DMS 273 (cell line): ENCODE results near the gene HEMGN.

Source experiments
- DNase-seq: peaks from one replicate; lab custom pipeline; 2025; ENCODE audit not compliant: unreplicated experiment; lab: John Stamatoyannopoulos, UW

The HEMGN gene

GRCh38 chr9:97900738-97901565 lies 37.0 kb downstream of the HEMGN start:
- DNase-seq: peak; percentile 74

- DNase-seq: no peak
Observed at GRCh38 chr9:97900103-97900737, 37.8 kb downstream of the HEMGN start.

DNA sequence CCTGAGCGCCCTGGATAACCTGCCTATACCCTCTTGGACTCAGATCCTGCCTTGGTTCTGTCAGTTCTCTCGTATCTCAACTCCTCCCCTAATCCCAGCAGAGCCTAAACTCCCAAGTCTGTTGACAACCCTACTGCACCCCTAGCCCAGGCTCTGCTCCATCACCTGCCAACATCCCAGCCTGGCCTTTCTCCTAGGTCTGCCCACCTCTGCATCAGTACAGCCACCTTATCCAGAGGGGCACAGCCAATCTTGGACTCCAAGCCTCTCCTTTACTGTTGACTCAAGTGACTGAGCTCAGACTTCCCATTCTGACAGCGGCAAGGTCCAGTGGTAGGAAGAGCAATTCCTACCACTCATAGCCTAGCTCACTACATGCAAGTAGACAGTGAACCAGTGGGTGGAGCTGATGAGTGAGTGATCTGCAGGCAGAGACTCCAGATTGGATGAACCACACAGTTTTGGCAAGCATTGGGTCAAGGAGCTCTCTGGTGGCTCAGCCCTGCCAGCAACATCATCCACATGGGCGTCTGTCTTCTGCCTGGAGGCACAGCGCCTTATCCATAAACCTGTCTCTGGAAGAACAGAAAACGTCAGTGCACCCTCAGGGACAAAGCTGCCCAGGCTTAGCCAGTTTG lies 42.2 kb downstream of the HEMGN start:
- DNase-seq: peak; percentile 53

DNA sequence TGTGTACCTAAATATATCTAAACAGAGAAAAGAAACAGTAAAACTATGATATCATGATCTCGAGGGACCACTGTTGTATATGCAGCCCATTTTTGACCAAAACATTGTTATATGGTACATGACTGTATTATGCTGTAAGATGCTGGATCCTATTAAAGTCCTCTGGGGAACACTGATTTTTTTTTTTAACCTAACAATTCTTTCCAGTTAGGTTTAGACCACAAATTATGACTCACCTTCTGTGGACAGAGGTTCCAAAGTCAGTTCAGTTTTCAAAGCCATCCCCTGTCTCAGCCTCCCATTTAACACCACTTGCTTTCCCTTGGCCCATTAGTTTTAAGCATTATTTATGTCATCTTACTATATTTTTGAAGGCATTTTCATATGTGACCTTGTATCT lies 42.8 kb downstream of the HEMGN start:
- DNase-seq: no peak

DNA sequence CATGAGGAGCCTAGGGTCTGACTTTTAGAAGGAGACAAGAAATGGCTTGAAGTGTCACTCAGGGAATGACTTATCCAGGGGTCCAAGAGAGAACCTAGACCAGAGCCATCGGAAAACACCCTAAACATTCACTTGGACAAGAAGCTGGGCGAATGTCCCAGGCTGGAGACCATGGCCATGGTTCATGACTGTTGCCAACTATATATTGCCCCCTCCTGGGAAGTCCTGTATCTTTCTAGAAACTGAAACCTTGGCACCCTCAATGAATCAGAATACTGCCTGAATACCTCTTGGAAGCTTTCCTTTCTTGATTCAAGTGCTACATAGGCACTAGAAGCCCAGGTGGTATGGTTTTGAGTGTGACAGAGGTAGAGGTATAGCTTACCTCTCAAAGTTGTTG lies 45.6 kb downstream of the HEMGN start:
- DNase-seq: peak; percentile 8

DNA sequence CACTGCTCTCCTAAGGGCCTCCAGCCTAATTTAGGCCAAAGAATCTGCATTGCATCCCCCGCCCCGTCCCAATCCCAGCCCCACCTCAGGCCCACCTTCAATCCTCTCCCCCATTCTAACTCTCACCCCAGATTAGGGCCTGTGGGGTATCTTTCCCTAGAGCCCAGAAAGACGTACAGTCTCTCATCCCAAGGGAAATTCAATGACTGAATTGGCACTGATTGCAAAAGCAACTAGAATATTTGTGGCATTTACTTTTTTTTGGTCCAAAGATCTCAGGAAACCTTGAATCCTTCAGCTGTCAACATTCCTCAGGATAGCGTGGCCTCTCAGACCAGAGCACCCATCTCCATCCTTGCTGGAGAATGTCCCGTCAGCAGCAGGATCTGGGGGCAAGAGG lies 46.2 kb downstream of the HEMGN start:
- DNase-seq: no peak

- DNase-seq: peak; percentile 54
Observed at GRCh38 chr9:97889941-97890887, 47.8 kb downstream of the HEMGN start.

DNA sequence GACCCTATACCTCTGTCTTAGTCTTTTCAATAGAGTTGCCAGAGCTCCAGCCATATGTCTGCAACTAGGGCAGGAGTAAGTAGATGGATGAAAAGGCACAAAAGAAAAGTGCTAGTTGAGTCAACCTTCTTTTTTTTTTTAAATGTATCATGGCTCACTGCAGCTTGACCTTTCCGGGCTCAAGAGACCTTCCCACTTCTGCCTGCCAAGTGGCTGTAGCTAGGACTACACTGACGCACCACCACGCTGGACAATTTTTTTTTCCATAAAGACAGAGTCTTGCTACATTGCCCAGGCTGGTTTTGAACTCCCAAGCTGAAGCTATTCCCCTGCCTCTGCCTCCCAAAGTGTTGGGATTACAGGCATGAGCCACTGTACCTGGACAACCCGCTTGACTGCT lies 57.6 kb downstream of the HEMGN start:
- DNase-seq: no peak
